NCI-H2171 treated with DMSO at 0.1 percent for 48 hours (cell line): Measurements from ENCODE around the gene MUC4.
"Not testable (repeated sequence)": the region's sequence is repeated elsewhere in the genome, so short reads cannot be mapped to it uniquely, and the experiment has no call there.

Source experiments
- DNase-seq: peaks from one replicate; lab custom pipeline; 2025; lab: John Stamatoyannopoulos, UW

MUC4 gene

DNA sequence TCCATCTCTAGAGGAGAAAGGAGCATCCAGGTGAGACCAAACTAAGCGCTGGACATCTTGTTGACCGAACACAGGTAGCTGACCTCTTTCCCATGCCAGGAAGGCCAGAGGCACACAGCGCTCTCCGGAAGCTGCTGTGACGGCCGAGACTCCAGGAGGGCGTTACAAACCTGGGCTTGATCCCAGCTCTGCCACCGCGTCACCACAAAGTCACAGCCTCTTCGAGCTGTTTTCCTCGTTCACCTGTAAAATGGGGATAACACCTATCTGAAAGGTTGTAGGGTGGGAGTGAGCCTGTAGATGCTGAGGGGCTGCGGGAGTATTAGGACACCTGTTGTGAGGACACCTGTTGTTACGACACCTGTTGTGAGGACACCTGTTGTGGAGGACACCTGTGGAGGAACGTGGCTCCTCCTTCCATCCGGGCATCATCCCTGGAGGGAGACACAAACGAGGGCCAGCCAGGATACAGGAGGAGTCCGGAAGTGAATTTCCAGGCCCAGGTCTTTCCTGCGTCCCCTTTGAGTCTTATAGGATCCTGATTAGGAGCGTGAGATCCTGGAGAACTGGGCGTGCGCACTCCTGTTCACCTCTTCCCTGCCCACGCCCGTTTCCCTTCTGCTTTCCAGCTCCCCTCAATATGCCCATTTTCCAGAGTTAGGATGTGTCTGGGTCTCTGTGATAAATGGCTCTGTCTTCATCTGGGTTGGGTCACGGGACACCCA, 2.3 kb upstream of the MUC4 start:
- peak; percentile 7 for DNase-seq

DNA sequence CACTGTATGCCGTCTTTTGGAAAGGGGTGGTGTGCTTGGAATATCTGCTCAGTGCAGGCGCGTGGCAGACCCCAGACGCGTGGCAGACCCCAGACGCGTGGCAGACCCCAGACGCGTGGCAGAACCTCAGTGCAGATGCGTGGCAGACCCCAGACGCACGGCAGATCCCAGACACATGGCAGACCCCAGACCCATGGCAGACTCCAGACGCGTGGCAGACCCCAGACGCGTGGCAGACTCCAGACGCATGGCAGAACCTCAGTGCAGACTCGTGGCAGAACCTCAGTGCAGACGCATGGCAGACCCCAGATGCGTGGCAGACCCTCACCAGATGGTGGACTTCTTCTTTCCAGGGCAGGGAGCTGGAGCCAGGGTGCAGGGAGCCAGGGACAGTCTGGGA, 637 bp upstream of the MUC4 start:
- no peak for DNase-seq

DNA sequence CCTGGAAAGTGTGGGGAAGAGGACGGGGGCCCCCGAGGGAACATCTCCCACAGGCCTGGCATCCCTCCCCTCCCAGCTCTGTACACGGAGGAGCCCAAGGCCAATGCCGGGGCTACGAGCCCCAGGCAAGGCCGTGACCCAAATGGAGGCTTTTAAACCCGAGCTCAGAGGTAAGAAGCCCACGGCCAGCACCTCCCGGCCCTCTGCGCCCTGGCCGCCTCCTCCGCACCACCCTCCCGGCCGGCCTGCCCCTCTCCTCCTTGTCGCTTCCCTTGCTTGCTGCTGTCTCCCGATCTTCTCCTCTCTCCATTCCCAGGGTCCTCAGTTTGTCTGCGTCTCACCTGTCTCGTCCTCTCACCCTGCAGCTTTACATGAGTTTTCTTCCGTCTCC, 1.3 kb downstream of the MUC4 start:
- no peak for DNase-seq

DNA sequence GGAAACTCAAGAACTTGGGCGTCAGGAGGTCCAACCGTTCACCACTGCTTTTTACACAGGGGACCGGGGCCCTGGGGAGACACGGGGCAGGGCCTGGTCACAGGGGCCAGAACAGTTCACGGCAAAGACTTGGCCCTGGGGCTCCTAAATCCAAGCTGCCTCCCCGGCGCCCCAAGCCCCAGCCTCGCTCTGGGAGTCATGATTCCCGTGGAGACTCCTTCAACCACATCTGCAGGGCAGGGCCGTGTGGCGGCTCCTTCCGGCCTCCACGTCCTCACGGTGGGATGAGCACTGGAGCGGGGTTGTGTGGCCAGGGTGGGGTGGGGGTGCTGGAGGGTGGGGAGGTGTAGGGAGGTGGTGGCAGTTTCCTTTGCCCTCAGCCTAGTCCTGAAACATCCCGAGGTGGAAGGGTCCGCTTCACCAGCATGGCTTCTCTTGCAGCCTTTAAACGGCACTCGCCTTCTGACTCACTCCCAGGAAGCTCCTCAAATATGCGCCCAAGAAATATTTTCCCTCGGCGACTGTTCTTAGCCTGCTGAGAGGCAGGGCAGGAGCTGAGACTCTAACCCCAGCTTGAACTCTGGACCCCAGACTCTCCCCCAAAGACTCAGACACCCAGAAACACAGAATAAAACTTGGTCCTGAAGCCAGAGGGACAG, 1.8 kb downstream of the MUC4 start:
- no peak for DNase-seq

DNA sequence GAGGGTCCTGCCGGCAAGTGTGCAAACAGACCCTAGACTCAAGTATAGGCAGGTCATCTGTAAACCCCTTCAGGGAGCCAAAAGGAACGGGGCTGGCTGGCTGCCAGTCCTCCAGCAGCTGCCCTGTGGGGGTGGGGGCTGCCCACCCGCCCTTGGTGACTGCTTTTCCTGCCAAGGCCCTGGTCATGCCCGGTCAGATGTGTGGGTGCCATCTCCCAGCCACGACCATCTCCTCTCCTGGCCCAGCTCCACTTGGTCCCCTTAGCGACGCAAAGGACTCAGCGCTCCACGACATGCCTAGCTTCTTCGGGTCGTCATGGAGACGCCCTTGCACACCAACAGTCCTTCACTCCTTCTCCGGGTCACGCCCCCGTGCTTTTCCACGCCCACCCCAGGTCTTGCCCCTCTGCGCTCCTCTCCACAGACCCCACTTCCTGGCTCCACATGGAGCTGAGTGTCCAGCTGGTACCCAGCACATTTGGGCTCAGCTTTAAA, 2.4 kb downstream of the MUC4 start:
- no peak for DNase-seq

DNA sequence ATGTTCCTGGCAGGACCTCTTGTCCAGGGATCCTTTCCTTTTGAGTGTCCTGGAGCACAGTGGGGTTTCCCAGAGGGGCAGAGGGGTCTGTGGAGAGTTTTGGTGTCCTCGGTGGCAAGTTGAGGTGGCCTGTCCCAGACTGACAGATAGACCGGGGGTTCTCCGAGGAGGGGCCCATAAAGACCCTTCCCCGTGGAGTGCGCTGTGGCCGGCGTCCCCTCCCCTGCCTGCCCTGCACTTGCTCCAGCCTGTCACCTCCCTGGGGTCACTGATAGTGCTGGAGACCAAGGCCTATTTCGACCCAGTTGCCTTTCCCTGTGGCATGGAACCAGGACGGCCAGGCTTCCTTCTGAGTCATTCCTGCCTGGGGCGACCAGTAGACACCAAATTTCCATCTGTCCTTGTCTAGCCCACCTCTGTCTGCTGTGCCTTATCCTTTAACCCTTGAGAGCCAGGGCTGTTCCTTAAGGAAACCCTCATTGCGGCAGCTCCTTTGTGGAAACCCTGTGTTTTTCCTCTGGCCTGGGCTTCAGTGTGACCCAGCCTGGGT, 2.9 kb downstream of the MUC4 start:
- no peak for DNase-seq

DNA sequence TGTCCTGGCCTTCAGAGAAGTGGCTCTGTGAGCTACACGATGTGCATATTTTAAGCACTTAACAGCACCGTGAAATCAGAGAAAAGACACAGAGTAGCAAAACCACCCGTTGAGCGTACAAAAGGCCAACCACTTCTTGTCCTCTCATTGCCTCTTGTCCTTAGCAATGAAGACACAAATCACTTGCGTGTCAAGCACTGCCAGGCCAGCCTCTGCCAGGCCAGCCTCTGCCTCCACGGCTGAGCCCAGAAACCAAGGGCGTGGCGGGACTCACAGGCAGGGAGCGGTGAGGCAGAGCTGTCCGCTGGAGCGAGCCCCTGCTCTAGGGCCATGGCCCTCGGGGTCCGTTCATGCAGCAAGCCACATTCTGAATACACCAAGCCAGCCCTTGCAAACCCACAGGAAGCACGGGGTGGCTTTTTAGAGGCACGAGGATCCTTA, 4.0 kb downstream of the MUC4 start:
- DNase-seq, result no peak

DNA sequence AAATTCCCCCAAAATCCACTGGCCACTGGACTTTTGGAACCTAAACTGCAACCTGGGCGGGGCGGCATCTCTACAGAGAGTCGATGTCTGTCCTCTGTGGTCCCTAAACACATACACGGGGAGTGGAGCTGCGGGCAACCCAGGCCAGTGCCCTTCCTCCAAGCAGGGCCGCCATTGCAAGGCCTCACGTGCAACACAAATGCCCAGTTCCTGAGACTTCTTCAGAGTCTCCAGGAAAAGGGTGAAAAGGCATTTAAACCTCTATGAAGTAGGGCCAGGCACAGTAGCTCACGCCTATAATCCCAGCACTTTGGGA, 4.9 kb downstream of the MUC4 start:
- no peak for DNase-seq

DNA sequence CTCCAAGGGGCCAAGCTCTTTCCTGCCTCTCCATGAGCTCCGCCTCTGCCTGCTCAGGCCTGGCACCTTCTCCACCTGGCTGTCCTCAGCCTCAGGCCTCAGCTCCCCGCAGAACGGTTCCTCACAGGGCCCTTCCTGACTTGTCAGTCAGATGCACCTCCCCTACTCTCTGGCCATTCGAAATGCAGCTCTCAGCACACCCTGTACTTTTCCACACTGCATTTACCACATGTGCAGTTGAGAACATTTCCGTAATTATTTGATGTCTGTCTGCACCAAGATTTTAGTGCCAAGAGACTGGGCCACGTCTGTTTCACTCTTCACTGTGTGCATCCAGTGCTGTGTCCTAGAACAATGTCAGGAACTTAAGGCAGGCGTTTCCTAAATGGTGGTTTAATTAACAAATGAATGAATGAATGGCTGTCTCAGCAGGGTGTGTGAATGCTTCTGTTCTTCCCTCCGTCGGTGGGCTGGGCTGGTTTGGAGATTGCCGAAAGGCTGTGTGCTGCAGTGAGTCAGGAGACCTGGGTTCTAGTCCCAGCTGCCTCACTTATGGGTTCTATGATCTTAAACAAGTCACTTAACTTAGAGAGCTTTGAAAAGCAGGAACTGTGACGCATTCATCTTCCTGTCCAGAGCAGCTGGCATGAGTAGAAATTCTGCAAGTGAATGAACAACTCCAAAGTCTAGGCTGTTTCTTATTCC, 5.4 kb downstream of the MUC4 start:
- no peak for DNase-seq

DNA sequence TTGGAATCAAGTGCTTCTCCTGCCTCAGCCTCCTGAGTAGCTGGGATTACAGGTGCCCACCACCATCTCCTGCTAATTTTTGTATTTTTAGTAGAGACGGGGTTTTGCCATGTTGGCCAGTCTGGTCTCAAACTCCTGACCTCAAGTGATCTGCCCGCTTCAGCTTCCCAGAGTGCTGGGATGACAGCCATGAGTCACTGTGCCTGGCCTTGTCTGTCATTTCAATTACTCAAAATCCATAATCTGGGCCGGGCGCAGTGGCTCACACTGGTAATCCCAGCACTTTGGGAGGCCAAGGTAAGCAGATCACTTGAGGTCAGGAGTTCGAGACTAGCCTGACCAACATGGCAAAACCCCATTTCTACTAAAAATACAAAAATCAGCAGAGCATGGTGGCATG, 6.1 kb downstream of the MUC4 start:
- DNase-seq, result not testable (repeated sequence)

DNA sequence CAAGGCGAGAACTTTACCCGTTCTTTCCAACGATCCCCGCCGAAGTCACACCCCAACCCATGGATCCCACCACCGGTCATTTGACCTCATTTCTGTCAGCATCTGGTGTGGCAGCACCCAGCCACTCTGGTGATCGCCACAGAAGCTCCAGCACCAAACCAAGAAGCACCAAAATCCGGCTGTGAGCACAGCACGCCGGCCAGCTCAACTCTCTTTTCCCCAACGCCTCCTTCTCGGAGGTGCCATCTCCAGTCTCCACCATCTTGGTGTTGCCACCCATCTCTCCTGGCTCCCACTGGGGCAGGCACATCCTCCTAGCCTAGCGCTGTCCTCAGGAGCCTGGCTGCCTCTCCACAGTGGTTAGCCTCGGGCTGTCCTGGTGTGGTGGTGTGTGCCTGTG, 6.5 kb downstream of the MUC4 start:
- DNase-seq, result no peak

DNA sequence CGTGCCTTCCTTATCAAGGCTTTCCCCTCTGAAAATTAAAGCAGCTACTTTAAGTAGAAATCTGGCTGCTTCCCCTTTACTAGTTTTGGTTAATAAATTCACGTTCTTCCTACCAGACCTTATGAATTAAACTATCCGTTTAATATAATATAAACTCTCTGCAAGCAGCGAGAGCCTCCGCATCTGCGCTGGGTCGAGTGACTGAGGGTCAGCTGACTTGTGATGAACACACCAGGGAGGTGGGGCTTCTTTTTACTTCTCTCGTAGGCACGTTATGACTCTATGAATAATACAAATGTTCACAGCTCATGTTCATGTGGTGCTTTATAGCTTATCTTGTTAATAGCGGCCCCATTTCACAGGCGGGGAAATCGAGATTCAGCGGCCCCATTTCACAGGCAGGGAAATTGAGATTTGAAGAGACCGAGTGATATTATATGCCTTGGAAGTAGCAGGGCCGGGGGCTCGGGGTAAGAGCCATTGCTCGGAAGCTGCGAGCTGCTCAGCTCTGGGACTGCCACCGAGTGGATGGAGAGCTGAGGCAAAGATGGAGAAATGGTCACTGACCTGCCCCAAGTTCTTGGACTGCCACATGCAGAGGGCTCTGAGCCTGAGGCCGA, 8.3 kb downstream of the MUC4 start:
- DNase-seq, result no peak

DNA sequence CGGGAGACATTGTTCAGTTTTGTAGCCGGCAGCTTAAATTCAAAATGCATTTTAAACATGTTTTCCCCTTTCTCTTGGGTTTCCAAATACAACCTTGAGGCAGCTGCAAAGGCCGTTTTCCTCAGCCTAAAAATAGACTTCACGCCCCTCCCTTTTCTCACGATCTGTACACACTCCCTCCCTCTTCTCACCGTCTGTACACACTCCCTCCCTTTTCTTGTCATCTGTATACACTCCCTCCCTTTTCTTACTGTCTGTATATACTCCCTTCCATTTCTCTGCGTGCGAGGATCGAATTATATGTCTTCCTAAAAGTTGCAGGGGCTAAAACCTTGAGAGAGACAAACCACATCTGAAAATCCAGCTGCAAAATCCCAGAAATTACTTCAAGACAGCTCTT, 8.9 kb downstream of the MUC4 start:
- peak; percentile 64 for DNase-seq

DNA sequence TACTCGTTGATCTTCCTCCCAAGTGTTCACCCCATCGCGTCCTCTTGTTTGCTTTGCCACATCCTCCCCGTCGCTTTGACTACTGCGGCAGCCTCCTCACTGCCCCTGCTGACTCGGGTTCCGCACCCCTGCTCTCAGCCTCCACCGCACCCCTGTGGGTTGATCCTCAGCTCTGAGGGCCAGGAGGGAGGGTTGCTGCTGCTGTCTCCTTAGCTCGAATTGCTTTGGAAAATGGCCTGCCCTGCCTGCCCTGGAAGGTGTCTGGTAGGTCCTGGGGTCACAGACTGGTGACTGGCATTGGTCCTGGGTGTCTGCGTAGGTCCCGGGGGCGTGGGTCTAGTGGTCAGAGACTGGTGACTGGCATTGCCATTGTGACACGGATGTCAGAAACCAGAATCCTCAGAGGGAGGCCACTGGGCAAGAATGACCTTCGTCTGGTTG, 9.4 kb downstream of the MUC4 start:
- DNase-seq, result no peak

DNA sequence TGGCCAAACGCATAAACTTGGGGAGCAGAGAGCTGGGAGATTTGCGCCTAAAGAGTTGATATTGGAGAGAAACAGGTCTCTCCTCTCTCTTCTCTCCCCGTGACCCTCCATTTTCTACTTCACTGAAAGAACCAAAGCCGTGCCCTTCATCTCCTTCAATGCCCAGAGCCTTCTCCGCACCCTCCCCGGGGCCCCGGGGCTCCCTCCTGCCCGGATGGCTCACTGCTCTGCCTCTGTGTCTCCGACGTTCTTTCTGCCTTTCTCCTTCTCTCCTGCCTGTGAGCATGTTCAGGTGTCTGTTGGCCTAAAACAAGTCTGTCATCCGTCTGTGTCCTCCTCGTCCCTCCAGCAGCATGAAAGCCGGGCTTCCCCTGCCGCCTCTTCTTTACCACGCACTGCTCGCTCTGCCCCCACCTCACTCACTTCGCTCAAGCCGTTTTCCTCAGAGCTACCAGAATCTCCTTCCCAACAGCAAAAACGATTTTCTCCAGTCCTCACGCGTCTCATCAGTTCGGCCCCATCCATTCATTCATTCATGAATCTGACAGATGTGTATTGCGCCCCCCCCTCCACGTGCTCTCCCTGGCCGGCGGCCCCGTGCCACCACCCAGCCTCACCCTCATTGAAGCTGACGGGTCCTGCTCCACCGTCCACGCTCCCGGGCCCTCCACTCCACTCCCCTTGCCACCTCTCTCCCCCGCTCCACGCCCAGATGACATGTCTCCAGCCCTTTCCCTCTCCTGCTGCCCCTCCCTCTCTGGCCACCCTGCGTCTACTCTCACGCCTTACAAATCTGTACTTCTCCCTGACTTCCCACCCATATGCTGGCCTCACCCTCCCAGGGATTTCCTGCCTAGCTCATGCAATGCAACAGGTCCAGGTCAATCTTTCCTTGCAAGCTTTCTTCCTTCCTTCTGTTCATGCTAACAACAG, 10.2 kb downstream of the MUC4 start:
- DNase-seq, result no peak

DNA sequence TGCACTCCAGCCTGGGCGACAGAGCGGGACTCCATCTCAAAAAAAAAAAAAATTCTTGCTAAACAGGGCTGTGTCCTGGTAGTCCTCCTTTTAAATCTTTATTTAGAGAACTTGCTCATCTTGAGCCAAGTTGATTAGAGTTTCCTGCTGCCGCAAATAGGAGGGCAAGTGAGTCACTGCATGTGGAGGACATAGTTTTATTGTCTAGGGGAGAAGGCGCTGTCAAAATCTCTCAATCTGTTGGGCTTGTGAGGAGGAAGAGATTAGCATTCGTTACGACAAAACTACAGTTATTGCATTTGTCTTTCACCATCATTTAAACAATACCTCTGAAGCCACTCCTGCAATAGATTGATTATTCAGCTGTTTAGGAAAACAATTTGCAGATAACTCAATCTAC, 11.5 kb downstream of the MUC4 start:
- no peak for DNase-seq

DNA sequence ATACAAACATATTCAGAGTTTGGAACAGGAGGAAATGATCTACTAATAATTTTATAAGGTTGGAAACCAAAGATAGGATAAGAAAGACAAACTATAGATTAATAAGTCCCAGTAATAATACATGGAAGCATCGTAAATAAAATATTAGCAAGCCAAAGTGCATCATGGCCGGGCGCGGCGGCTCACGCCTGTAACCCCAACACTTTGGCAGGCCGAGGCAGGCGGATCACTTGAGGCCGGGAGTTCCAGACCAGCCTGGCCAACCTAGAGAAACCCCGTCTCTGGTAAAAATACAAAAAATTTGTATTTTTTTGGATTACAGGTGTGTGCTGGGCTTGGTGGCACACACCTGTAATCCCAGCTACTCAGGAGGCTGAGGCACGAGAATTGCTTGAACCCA, 14.9 kb downstream of the MUC4 start:
- no peak for DNase-seq

DNA sequence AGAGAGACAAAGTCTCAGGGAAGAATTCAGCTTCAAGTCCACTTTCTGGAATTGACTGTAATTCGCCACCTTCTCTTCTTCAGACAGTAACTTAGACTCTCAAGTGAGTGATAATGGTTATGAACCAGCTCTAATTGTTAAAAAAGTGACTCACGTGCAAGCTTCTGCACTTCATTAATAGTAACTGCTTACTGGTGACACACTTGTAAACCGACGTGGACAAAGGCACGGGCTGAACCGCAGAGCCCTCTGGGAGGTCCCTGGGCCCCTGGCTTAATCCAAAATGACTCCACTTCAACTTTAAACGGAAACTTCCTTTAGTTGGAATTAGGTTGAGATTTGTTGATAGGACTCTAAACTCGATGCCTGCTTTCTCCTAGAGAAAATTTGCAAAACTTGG, 17.0 kb downstream of the MUC4 start:
- DNase-seq, result no peak

DNA sequence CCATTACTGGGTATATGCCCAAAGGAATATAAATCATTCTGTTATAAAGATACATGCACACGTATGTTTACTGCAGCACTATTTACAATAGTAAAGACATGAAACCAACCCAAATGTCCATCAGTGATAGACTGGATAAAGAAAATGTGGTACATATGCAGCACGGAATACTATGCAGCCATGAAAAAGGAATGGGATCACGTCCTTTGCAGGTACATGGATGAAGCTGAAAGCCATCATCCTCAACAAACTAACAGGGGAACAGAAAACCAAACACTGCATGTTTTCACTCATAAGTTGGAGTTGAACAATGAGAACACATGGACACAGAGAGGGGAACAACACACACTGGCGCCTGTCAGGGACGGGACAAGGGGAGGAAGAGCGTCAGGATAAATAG, 19.1 kb downstream of the MUC4 start:
- not testable (repeated sequence) for DNase-seq

DNA sequence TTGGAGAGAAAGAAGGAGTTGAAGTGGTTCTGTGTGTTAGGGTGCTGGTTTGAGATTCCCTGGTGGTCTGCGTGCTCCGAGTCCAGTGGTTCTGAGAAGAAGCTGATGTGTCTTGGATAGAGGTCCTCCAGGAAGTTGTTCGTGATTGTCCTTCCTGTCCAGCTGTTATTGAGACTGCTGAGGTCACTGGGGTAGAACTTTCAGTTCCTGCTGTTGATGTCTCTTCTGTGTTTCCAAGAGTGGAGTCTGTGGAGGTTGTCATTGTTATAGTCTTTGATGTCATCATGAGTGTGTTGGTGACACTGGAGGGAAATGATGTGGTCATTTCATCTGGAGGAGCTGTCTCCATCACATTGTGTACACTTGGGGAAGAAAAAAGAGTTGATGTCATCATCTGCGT, 20.8 kb downstream of the MUC4 start:
- no peak for DNase-seq
